Hematopoietic multipotent progenitor cell treated with erythropoietin and hydrocortisone succinate and interleukin-3 and kit ligand, for 17 days (in vitro differentiated cells): ENCODE data around the gene HINT1.

ENCODE experiments used
- DNase-seq: peaks from one replicate; pipeline ENCODE4 v3.0.0-alpha.2; 2015; ENCODE audit warnings: low spot score

HINT1 gene

DNA sequence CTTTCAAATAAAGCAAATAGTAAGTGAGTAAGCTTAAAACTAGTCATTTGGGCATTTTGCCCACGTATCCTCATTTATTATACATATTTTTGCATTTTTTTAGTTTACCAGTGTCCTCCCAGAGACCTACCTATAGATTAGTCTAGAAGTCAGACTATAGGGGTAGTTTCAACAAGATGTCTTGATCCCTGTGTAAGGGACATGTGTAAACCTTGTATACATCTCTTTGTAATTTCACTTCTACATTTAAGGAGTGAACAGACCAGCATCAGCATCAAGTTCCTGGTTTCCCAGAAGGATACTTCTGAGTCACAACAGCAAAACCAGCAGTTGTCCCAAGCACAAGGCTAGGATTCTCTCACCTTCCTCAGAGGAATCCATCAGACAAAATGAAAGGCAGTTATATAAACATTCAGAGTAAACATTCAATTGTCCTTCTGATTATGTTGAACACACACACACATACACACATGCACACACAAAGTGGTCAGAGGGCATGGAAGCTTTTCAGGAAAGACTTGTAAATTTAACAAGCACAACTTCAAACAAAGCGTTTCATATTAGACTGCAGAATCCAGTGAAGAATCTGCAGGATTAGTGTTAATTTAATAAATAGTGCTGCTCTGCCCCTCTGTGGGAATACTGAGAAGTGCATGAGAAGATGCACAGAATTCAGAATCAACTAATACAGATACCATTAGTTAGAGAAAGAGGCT, 55.4 kb downstream of the HINT1 start:
- peak; percentile 17 for DNase-seq
